GM23338 (cell line): ENCODE measurements around the gene GBP5. TPM values are rescaled to one million over a fixed set of nuclear protein-coding genes. Genes with fewer than 3 reads are reported as not detected.
A peak's percentile ranks its signal among the peaks of the same experiment; 100 is the strongest.

ENCODE experiments used
- ATAC-seq: fragments of 200-7000 bp; cut with Tn5 transposase; 3 replicates; pipeline ENCODE4 v1.9.1; 2020
- DNase-seq: peaks from one replicate; pipeline ENCODE4 v3.0.0-alpha.2; 2015; ENCODE audit warnings: low spot score
- H2AFZ ChIP-seq: fragments of 200-600 bp; sonication (generic); 2 replicates; pipeline ENCODE4 v1.8.0; 2016; ENCODE audit warnings: antibody characterized with exemption, mild to moderate bottlenecking, moderate library complexity
- H3F3A ChIP-seq: fragments of 200-600 bp; sonication (generic); replicated peaks from 2 replicates; pipeline ENCODE4 v1.8.0; 2017; ENCODE audit warnings: antibody characterized with exemption, mixed run types, low read depth
- H3K27ac ChIP-seq: fragments of 200-600 bp; sonication (generic); 2 replicates; pipeline ENCODE4 v1.6.1; 2016; ENCODE audit warnings: low read depth
- H3K27me3 ChIP-seq: fragments of 200-600 bp; sonication (generic); 2 replicates; pipeline ENCODE4 v1.8.0; 2016; ENCODE audit warnings: mild to moderate bottlenecking, mixed run types, moderate library complexity; ENCODE audit not compliant: insufficient read depth
- H3K36me3 ChIP-seq: fragments of 200-600 bp; sonication (generic); 2 replicates; pipeline ENCODE4 v1.8.0; 2016; ENCODE audit warnings: mild to moderate bottlenecking; ENCODE audit not compliant: insufficient read depth
- H3K4me1 ChIP-seq: fragments of 200-600 bp; sonication (generic); 2 replicates; pipeline ENCODE4 v1.8.0; 2016; ENCODE audit warnings: mild to moderate bottlenecking, moderate library complexity; ENCODE audit not compliant: insufficient read depth
- H3K4me2 ChIP-seq: fragments of 200-600 bp; sonication (generic); 2 replicates; pipeline ENCODE4 v1.7.1; 2017; ENCODE audit warnings: mixed run types
- H3K4me3 ChIP-seq: fragments of 200-600 bp; sonication (generic); 2 replicates; pipeline ENCODE4 v1.6.1; 2016; ENCODE audit warnings: mixed run types
- H3K79me2 ChIP-seq: fragments of 200-600 bp; sonication (generic); replicated peaks from 2 replicates; pipeline ENCODE4 v1.8.0; 2017; ENCODE audit warnings: mild to moderate bottlenecking; ENCODE audit not compliant: insufficient read depth
- H3K9me2 ChIP-seq: fragments of 200-600 bp; sonication (generic); 2 replicates; pipeline ENCODE4 v1.8.0; 2017; ENCODE audit not compliant: insufficient read depth
- H4K20me1 ChIP-seq: fragments of 200-600 bp; sonication (generic); replicated peaks from 2 replicates; pipeline ENCODE4 v1.8.0; 2017; ENCODE audit warnings: mild to moderate bottlenecking; ENCODE audit not compliant: insufficient read depth
- H3K27ac Mint-ChIP-seq: 2 replicates; pipeline ENCODE4 v1.8.0; 2020; ENCODE audit warnings: inconsistent platforms, mild to moderate bottlenecking, moderate library complexity, mixed read lengths
- H3K27me3 Mint-ChIP-seq: 3 replicates; pipeline ENCODE4 v1.8.0; 2022; ENCODE audit warnings: low read depth, mild to moderate bottlenecking, moderate library complexity, mixed read lengths, inconsistent platforms; ENCODE audit not compliant: insufficient read depth, poor library complexity
- H3K36me3 Mint-ChIP-seq: 3 replicates; pipeline ENCODE4 v1.8.0; 2021; ENCODE audit warnings: low read depth, mild to moderate bottlenecking, inconsistent platforms, moderate library complexity, mixed read lengths
- H3K4me1 Mint-ChIP-seq: 3 replicates; pipeline ENCODE4 v1.8.0; 2020; ENCODE audit warnings: mild to moderate bottlenecking, inconsistent platforms, mixed read lengths
- H3K4me3 Mint-ChIP-seq: 3 replicates; pipeline ENCODE4 v1.8.0; 2021; ENCODE audit warnings: moderate library complexity, mild to moderate bottlenecking, inconsistent platforms, mixed read lengths
- H3K9me3 Mint-ChIP-seq: 3 replicates; pipeline ENCODE4 v1.8.0; 2020; ENCODE audit warnings: moderate library complexity, mild to moderate bottlenecking, inconsistent platforms, mixed read lengths
- CREB1 ChIP-seq: fragments of 250-450 bp; sonication (Bioruptor Pico); IDR thresholded peaks from 2 replicates; pipeline ENCODE4 v1.5.0; 2020; ENCODE audit warnings: low read depth, mild to moderate bottlenecking, moderate library complexity
- CTCF ChIP-seq, 2 experiments: fragments of 200-600 bp in 1 of 2; sonication (generic) in 1 of 2; conservative IDR thresholded peaks; 2 replicates each; pipeline versions ENCODE4 v1.5.1 to v1.6.1; 2016 to 2017; ENCODE audit warnings: antibody characterized with exemption in 2 of 2, low read depth in 2 of 2, mild to moderate bottlenecking in 2 of 2, moderate library complexity in 1 of 2
- ETS1 ChIP-seq: IDR thresholded peaks from 2 replicates; pipeline ENCODE4 v1.6.1; 2016; ENCODE audit warnings: antibody characterized with exemption
- EZH2 ChIP-seq: fragments of 200-600 bp; sonication (generic); IDR thresholded peaks from one replicate; pipeline ENCODE4 v1.8.0; 2017; ENCODE audit warnings: antibody characterized with exemption, mild to moderate bottlenecking, low read depth; ENCODE audit not compliant: unreplicated experiment
- EZH2phosphoT487 ChIP-seq: fragments of 200-600 bp; sonication (generic); IDR thresholded peaks from one replicate; pipeline ENCODE4 v1.8.1; 2018; ENCODE audit warnings: antibody characterized with exemption; ENCODE audit not compliant: unreplicated experiment
- JUNB ChIP-seq: IDR thresholded peaks from one replicate; pipeline ENCODE4 v1.6.1; 2016; ENCODE audit warnings: antibody characterized with exemption; ENCODE audit not compliant: unreplicated experiment
- NANOG ChIP-seq: IDR thresholded peaks from 2 replicates; pipeline ENCODE4 v1.6.1; 2016; ENCODE audit warnings: antibody characterized with exemption, borderline replicate concordance
- POLR2AphosphoS5 ChIP-seq: IDR thresholded peaks from 2 replicates; pipeline ENCODE4 v1.6.1; 2016; ENCODE audit warnings: antibody characterized with exemption, low read depth
- REST ChIP-seq: IDR thresholded peaks from one replicate; pipeline ENCODE4 v1.6.1; 2018; ENCODE audit warnings: antibody characterized with exemption; ENCODE audit not compliant: unreplicated experiment
- STAT1 ChIP-seq: IDR thresholded peaks from one replicate; pipeline ENCODE4 v1.6.1; 2016; ENCODE audit warnings: antibody characterized with exemption; ENCODE audit not compliant: unreplicated experiment
- ZNF114 ChIP-seq: fragments of 250-450 bp; sonication (Bioruptor Pico); IDR thresholded peaks from 2 replicates; pipeline ENCODE4 v1.5.0; 2020; ENCODE audit warnings: mild to moderate bottlenecking, moderate library complexity
- ZNF331 ChIP-seq: fragments of 250-450 bp; sonication (Bioruptor Pico); IDR thresholded peaks from 2 replicates; pipeline ENCODE4 v1.5.0; 2020; ENCODE audit warnings: low read depth, mild to moderate bottlenecking, moderate library complexity
- ZNF462 ChIP-seq: fragments of 250-450 bp; sonication (Bioruptor Pico); IDR thresholded peaks from 2 replicates; pipeline ENCODE4 v1.5.0; 2020; ENCODE audit warnings: mild to moderate bottlenecking, moderate library complexity
- polyA plus RNA-seq: library from polyadenylated mRNA; unstranded; fragments of >200 nt; fragmentation: Nextera tagmentation; extraction: Ambion mirVana; gene quantifications from 2 replicates; pipeline ENCODE4 v1.2.1, GENCODE V29; 2016
- total RNA-seq: library from RNA; depleted of rRNA; stranded (reverse); fragments of >200 nt; shearing (Covaris generic); gene quantifications from 2 replicates; pipeline ENCODE4 v1.2.3, GENCODE V29; 2014

Gene GBP5
- total and polyA plus RNA-seq, 2 experiments from 2014 or later, result not detected

GRCh38 chr1:89310976-89311375 is 38.3 kb upstream of the GBP5 start:
- no peak overlapping the region for H3K4me2 ChIP-seq
- H3K36me3 ChIP-seq, result peaks cover 4% of the 10 kb centered on the region; the same call in 1 of the 2 replicates
- H2AFZ ChIP-seq, result peak overlapping the region; percentile 41
- ATAC-seq, result no peak
- Mint-ChIP-seq H3K9me3 (peaks cover 12% of the 10 kb centered on the region), H3K4me1 (peaks cover 5% of the 10 kb centered on the region; the same call in 2 of the 3 replicates), H3K36me3 (peaks cover 2% of the 10 kb centered on the region; the same call in 2 of the 3 replicates), H3K4me3 (no peak overlapping the region), H3K27me3 (no peaks in the 10 kb centered on the region), H3K27ac (no peak overlapping the region)
- no peak overlapping the region for H3K27ac ChIP-seq
- H3K4me1 ChIP-seq, result 0 out of 2 replicates have a peak, but pooled peaks cover 5% of the 10 kb centered on the region
- 0 out of 2 replicates have a peak, but pooled peaks cover 9% of the 10 kb centered on the region for H3K9me2 ChIP-seq
- no peaks in the 10 kb centered on the region for H3F3A ChIP-seq
- H3K4me3 ChIP-seq, result no peak overlapping the region
- no peaks in the 10 kb centered on the region for H3K27me3 ChIP-seq
- DNase-seq, result no peak
- no peaks in the 10 kb centered on the region for H3K79me2 ChIP-seq
- H4K20me1 ChIP-seq, result no peaks in the 10 kb centered on the region
- TF ChIP-seq ZNF114 (CRISPR knock-in tag) (no peak), ZNF331 (CRISPR knock-in tag) (no peak), CREB1 (no peak), NANOG (no peak), ZNF462 (CRISPR knock-in tag) (no peak), REST (no peak), ETS1 (no peak), JUNB (no peak), CTCF (conservative IDR thresholded peaks at IDR 0.05; ENCODE audit: low read depth in 2 of 2) (no peak), EZH2phosphoT487 (no peak), EZH2 (no peak), POLR2AphosphoS5 (no peak), STAT1 (no peak)
